Neural cell (in vitro differentiated cells): Measurements from ENCODE around the gene HMGN2. TPM values are rescaled to one million over a fixed set of nuclear protein-coding genes. Genes with fewer than 3 reads are reported as not detected.

Source experiments
- H2AFZ ChIP-seq: fragments of 200-600, 300-800 bp; sonication (generic), shearing (Covaris generic); 2 replicates; pipeline ENCODE4 v1.6.0; 2014; ENCODE audit warnings: low read depth, mild to moderate bottlenecking, antibody characterized with exemption, low read length, moderate library complexity
- H3F3A ChIP-seq: fragments of 200-600 bp; shearing (Covaris generic); 2 replicates; pipeline ENCODE4 v1.6.1; 2016; ENCODE audit warnings: mild to moderate bottlenecking, moderate library complexity, mixed read lengths, antibody characterized with exemption, low read length; ENCODE audit not compliant: insufficient read depth, poor library complexity, severe bottlenecking
- H3K27ac ChIP-seq: fragments of 200-600, 300-800 bp; sonication (generic), shearing (Covaris generic); 2 replicates; pipeline ENCODE4 v1.5.1; 2014; ENCODE audit warnings: mild to moderate bottlenecking, low read length, moderate library complexity
- H3K27me3 ChIP-seq: fragments of 300-800, 200-600 bp; sonication (generic), shearing (Covaris generic); 2 replicates; pipeline ENCODE4 v1.6.0; 2014; ENCODE audit warnings: mild to moderate bottlenecking, low read depth, low read length, moderate library complexity; ENCODE audit not compliant: insufficient read depth
- H3K36me3 ChIP-seq: fragments of 300-800, 200-600 bp; sonication (generic), shearing (Covaris generic); 2 replicates; pipeline ENCODE4 v1.5.1; 2014; ENCODE audit warnings: mild to moderate bottlenecking, antibody characterized with exemption, low read length, moderate library complexity; ENCODE audit not compliant: insufficient read depth
- H3K4me2 ChIP-seq: fragments of 300-800, 200-600 bp; sonication (generic), shearing (Covaris generic); 2 replicates; pipeline ENCODE4 v1.6.0; 2014; ENCODE audit warnings: mild to moderate bottlenecking, low read length
- H3K4me3 ChIP-seq: fragments of 300-800, 200-600 bp; sonication (generic), shearing (Covaris generic); 2 replicates; pipeline ENCODE4 v1.5.1; 2014; ENCODE audit warnings: mild to moderate bottlenecking, low read length, moderate library complexity
- H3K79me2 ChIP-seq: fragments of 200-600 bp; shearing (Covaris generic); replicated peaks from 2 replicates; pipeline ENCODE4 v1.6.0; 2014; ENCODE audit warnings: mild to moderate bottlenecking, low read length, moderate library complexity; ENCODE audit not compliant: insufficient read depth
- H3K9ac ChIP-seq: fragments of 300-800, 200-600 bp; sonication (generic), shearing (Covaris generic); 2 replicates; pipeline ENCODE4 v1.6.1; 2016; ENCODE audit warnings: mild to moderate bottlenecking, low read length, mixed read lengths
- H3K9me2 ChIP-seq: fragments of 200-600 bp; shearing (Covaris generic); 2 replicates; pipeline ENCODE4 v1.6.1; 2016; ENCODE audit warnings: mild to moderate bottlenecking, low read length, mixed read lengths; ENCODE audit not compliant: insufficient read depth
- H3K9me3 ChIP-seq: fragments of 200-600, 300-800 bp; sonication (generic), shearing (Covaris generic); 2 replicates; pipeline ENCODE4 v1.6.1; 2016; ENCODE audit warnings: mild to moderate bottlenecking, mixed run types, low read length, moderate library complexity, mixed read lengths
- H4K20me1 ChIP-seq: fragments of 200-600 bp; shearing (Covaris generic); 2 replicates; pipeline ENCODE4 v1.6.1; 2016; ENCODE audit warnings: mild to moderate bottlenecking, mixed run types; ENCODE audit not compliant: insufficient read depth
- CTCF ChIP-seq: fragments of 450-650 bp; IDR thresholded peaks from 2 replicates; pipeline ENCODE4 v1.5.1; 2014; ENCODE audit warnings: antibody characterized with exemption, mild to moderate bottlenecking, moderate library complexity; ENCODE audit not compliant: poor library complexity, severe bottlenecking
- EP300 ChIP-seq: fragments of 450-650 bp; conservative IDR thresholded peaks from 2 replicates; pipeline ENCODE4 v1.6.1; 2014; ENCODE audit warnings: antibody characterized with exemption, mild to moderate bottlenecking, moderate library complexity; ENCODE audit not compliant: poor library complexity, severe bottlenecking
- EZH2 ChIP-seq: fragments of 200-600, 300-800 bp; shearing (Covaris generic), sonication (generic); IDR thresholded peaks from 2 replicates; pipeline ENCODE4 v1.6.1; 2014; ENCODE audit warnings: antibody characterized with exemption, low read length, borderline replicate concordance, mild to moderate bottlenecking; ENCODE audit not compliant: insufficient read depth, poor library complexity, severe bottlenecking
- MXI1 ChIP-seq: fragments of 450-650 bp; conservative IDR thresholded peaks from 2 replicates; pipeline ENCODE4 v1.6.1; 2014; ENCODE audit warnings: antibody characterized with exemption, mild to moderate bottlenecking; ENCODE audit not compliant: poor library complexity, severe bottlenecking
- POLR2AphosphoS5 ChIP-seq: IDR thresholded peaks from 2 replicates; pipeline ENCODE4 v1.6.1; 2012
- RAD21 ChIP-seq: fragments of 450-650 bp; conservative IDR thresholded peaks from 2 replicates; pipeline ENCODE4 v1.6.1; 2014; ENCODE audit warnings: antibody characterized with exemption, mild to moderate bottlenecking, moderate library complexity
- REST ChIP-seq: IDR thresholded peaks from 2 replicates; pipeline ENCODE4 v1.6.1; 2012; ENCODE audit warnings: borderline replicate concordance
- SMC3 ChIP-seq: fragments of 450-650 bp; conservative IDR thresholded peaks from 2 replicates; pipeline ENCODE4 v1.6.1; 2014; ENCODE audit warnings: antibody characterized with exemption, mild to moderate bottlenecking, moderate library complexity; ENCODE audit not compliant: poor library complexity
- TAF1 ChIP-seq: IDR thresholded peaks from 2 replicates; pipeline ENCODE4 v1.6.1; 2012; ENCODE audit warnings: low read depth
- polyA minus RNA-seq: library from RNA; depleted of rRNA, polyadenylated mRNA; stranded (reverse); fragments of >200 nt; gene quantifications from 2 replicates; pipeline ENCODE4 v1.2.3, GENCODE V29; 2014
- polyA plus RNA-seq: library from polyadenylated mRNA; depleted of rRNA; stranded (reverse); fragments of >200 nt; gene quantifications from 2 replicates; pipeline ENCODE4 v1.2.3, GENCODE V29; 2014

HMGN2 gene
- polyA plus RNA-seq (615 and 621 TPM in 2 replicates), polyA minus RNA-seq (274 and 303 TPM in 2 replicates)

GRCh38 chr1:26472320-26472900 is at the start of gene HMGN2:
HMGN2 (plus strand) TSS chr1:26472440; CDS start chr1:26472613, 173 bp downstream.
- peaks cover 21% of the 10 kb centered on the region for H3K79me2 ChIP-seq

DNA sequence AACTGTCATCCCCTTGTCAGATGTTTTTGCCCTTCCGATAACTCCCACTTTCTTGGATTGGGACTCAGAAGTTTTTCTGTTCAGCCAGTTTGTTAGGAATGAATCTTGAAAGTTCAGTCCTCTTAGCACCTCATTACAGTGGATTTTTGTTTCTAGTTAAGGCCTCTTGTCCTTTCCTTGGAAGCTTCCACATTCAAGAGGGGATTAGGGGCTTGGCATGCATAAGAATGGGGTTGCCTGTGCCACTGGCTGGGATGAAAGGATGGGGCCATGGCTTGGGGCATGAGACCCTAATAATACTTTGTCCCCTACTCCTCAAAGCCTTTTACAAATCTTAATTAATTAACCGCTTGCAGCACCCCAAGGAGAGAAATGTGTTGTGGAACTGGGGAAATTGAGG is 42.5 kb upstream of the HMGN2 start:
- Histone ChIP-seq H3K79me2 (peaks cover 8% of the 10 kb centered on the region), H3F3A (peaks cover 6% of the 10 kb centered on the region), H4K20me1 (no peaks in the 10 kb centered on the region), H3K27me3 (no peaks in the 10 kb centered on the region), H3K9me3 (no peaks in the 10 kb centered on the region), H2AFZ (no peak overlapping the region), H3K4me3 (no peak overlapping the region), H3K9ac (no peak overlapping the region), H3K9me2 (no peaks in the 10 kb centered on the region), H3K4me2 (no peak overlapping the region), H3K36me3 (no peaks in the 10 kb centered on the region), H3K27ac (no peak overlapping the region)
- TF ChIP-seq SMC3 (no peak), MXI1 (no peak), CTCF (no peak), REST (no peak), RAD21 (no peak)

More at GRCh38 chr1:26472320-26472900, at the start of gene HMGN2:
- H3K36me3 ChIP-seq: peaks cover under 1% of the 10 kb centered on the region
- peak within 1 kb of the TSS; percentile 96 for H3K27ac ChIP-seq
- peak within 1 kb of the TSS; percentile 98 for H3K4me2 ChIP-seq
- H4K20me1 ChIP-seq: peaks cover 36% of the 10 kb centered on the region
- peak within 1 kb of the TSS; percentile 98 for H3K9ac ChIP-seq
- no peak for TF ChIP-seq EZH2
- TF ChIP-seq EP300: peak; percentile 38
- no peak for TF ChIP-seq CTCF
- TF ChIP-seq POLR2AphosphoS5: peak; percentile 90
- TF ChIP-seq RAD21: no peak
- no peak for TF ChIP-seq MXI1
- TF ChIP-seq REST: peak; percentile 55
- no peak for TF ChIP-seq SMC3
- peak; percentile 19 for TF ChIP-seq TAF1
- H3K4me3 ChIP-seq: peak within 1 kb of the TSS; percentile 91
- H3F3A ChIP-seq: no peaks in the 10 kb centered on the region
- no peaks in the 10 kb centered on the region for H3K9me2 ChIP-seq
- peak within 1 kb of the TSS; percentile 56 for H2AFZ ChIP-seq
- H3K9me3 ChIP-seq: no peaks in the 10 kb centered on the region
- H3K27me3 ChIP-seq: no peaks in the 10 kb centered on the region
